T47D (cell line): ENCODE data around the gene GATAD2B.
A peak's percentile ranks its signal among the peaks of the same experiment; 100 is the strongest.

ENCODE experiments used
- DNase-seq, 2 experiments: peaks; one replicate each; pipeline versions ENCODE4 v3.0.0 to v3.0.0-alpha.2; 2011 to 2012; ENCODE audit warnings: low read depth in 1 of 2, low spot score in 1 of 2
- JUND ChIP-seq: IDR thresholded peaks from 2 replicates; pipeline ENCODE4 v1.6.1; 2012; ENCODE audit warnings: low read depth
- in situ Hi-C: cut with HindIII; loops from 2 replicates; pipeline ENCODE4 v1.10.0; 2016; ENCODE audit warnings: low sequenced_read_pairs, low pct_unique_long_range_greater_than_20kb

Gene GATAD2B

DNA sequence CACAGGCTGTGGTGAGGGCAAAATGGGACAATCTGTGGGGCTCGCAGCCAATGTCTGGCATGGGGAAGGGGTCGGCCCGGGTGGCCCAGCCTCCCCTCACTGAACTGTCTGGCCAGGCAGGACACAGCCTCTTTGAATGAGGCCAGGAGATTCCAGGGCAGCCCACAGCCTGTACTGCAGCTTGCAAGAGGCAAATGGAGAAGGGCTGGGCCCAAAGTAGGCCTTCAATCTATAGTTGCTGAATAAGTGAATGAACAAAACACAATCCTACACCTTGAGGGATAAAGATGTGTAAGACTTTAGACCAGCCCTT is 124.3 kb downstream of the GATAD2B start:
- no peak for DNase-seq
- no peak for TF ChIP-seq JUND
- in situ Hi-C loops, result no loop called here

DNA sequence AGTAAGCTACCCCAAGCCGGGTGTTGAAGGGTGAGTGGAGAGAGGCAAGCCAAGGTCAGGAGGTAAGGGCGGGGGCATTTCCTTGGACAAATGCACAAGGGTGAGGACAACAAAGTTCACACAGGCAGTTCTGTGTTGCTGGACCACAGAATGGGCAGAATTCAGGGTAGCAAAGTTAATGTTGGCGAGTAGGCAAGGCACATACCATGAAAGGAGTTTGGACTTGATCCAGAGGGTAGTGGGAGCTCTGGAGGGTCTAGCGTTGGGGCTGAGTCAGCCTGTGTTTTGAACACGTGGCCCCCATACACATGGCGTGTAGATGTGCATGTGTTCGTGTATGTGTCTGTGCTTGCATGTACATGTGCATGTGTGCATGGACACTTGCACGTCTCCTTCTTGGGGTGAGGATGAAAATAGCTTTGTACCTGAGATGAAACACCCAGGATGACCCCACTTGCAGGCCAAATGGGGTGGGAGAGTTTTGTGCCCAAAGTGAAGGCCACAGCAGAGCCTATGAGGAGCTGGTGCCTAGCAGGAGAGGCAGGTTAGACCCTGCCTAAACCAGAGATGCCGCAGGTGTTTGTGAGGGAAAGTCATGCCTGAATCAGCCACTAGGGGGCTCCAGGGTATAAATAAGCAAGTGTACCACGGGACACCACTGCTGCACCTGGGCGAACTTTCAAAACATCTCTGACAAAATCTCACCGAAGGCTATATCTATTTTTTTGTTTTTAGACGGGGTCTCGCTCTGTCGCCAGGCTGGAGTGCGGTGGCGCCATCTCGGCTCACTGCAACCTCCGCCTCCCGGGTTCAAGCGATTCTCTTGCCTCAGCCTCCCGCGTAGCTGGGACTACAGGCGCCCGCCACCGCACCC is 125.7 kb downstream of the GATAD2B start:
- TF ChIP-seq JUND, result no peak
- in situ Hi-C loops, result no loop called here
- peak; percentile 89 to 97 for DNase-seq

GRCh38 chr1:153795934-153796785 is 126.6 kb downstream of the GATAD2B start:
- TF ChIP-seq JUND, result no peak
- in situ Hi-C loops, result no loop called here
- DNase-seq, result no peak

- in situ Hi-C loops, result no loop called here
- TF ChIP-seq JUND, result no peak
- DNase-seq, result no peak
Measured at GRCh38 chr1:153795330-153795837, 127.4 kb downstream of the GATAD2B start.

DNA sequence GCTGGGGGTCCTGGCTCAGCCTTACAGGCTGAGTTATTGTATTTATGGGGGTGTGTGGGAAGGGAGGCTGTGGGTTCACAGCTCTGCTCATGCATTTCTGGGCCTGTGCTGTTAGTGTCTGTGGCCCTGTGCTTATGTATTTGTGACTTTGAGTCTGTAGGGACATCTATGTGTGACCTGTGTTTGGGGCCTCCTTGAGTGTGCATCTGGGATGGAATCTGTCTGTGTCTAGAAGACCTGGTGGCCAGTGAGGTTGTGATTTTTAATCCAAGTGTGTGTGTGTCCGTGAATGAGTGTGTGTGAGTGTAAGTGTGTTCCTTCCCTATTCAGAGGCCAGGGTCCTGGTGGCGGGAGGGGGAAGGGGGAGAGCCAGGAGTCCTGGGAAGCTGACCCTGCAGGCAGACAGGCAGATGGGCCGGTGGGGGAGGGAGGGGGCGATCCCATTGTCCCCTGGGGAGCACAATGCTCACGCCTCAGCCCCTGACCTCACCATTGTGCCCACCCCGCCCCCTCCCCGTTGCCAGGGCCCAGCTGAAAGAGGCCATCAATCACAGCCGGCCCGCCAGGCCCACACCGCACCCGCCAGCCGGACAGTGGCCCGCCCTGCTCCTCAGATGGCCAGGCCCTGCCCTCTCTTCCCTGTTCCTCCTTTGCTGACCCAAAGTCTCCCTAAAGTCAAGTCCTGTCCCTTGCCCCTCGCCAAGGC is 128.0 kb downstream of the GATAD2B start:
- TF ChIP-seq JUND, result no peak
- in situ Hi-C loops, result no loop called here
- DNase-seq, result no peak

DNA sequence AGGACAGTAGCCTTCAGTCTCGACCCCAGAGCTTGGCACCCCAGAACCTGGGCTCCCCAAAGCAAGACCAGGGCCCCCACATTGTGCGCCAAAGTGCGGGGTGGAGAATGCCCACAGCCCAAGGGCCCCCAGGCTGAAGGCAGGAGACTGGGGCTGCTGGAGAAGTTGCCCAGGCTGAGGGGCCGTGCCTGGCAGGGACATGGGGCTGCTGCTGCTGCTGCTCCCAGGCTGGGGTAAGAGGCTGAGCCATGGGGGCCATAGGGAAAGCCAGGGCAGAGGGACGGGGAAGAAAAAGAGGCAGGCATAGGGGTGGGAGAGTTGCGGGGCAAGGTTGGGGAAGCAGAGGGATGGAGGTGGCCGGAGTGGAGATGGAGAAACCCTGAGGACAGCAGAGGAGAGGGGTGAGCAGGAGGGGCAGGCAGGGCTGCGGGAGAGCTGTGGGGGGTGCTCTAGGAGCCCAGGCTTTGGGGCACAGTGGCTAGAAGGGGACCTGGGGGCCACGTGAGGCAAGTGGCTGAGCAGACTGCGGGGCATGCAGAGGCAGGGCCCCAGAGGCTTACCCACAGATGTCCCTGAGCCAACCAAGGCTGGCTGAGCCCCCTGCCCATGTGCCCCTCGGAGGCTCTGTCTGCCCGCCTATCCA is 128.7 kb downstream of the GATAD2B start:
- in situ Hi-C loops, result no loop called here
- no peak for DNase-seq
- TF ChIP-seq JUND, result no peak

- TF ChIP-seq JUND, result no peak
- in situ Hi-C loops, result no loop called here
- no peak for DNase-seq
Measured at GRCh38 chr1:153793261-153793972, 129.4 kb downstream of the GATAD2B start.

DNA sequence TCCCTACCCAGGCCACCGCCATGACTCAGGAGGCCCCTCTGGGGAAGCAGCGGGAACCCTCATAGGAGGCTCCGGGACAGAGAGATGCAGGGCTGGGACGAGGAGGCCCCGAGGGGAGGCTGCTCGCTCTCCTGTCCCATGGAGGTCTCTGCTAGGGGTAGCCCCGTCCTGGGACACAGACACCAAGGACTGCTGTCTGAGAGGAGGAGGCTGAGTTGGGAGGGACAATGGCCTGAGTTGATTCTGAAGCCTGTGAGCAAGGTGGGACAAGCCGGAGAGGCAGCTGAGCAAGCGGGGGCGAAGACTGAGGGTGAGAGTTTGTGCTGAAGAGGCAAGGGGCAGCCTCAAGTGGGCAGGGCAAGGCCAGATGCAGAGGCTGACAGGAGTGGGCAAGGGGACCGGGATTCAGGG is 130.1 kb downstream of the GATAD2B start:
- in situ Hi-C loops, result no loop called here
- DNase-seq, result no peak

DNA sequence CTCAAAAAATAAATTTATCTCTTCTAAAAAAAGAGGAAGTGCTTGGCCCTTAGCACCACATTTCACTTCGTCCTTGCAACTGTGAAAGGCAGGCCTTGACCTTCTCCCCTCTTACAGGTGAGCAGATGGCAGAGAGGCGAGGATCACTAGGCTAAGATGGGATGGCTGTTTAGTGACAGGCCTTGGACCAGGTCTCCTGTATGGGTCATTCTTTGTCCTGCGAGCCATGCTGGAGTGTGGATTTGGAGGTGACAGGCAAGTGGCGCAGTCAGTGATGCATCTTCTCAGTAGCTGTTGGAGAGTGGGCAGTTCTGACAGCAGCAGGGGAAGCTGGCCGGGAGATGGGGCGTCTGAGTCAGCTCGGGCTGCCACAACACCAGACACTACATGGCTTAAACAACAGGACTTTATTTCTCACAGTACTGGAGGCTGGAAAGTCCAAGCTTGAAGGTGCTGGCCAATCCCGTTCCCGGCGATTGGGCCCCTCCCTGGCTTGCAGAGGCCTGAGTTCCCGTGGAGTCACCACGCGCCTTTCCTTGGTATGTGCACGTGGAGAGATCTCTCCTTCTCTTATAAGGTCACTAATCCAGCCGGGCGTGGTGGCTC is 131.0 kb downstream of the GATAD2B start:
- DNase-seq, result no peak
- in situ Hi-C loops, result no loop called here
- TF ChIP-seq JUND, result no peak

More for the DNA sequence above, 130.1 kb downstream of the GATAD2B start:
- TF ChIP-seq JUND, result no peak

- in situ Hi-C loops, result no loop called here
- TF ChIP-seq JUND, result no peak
- DNase-seq, result no peak
Measured at GRCh38 chr1:153790966-153791647, 131.7 kb downstream of the GATAD2B start.
